Endothelial cell of umbilical vein (primary cell): Measurements from ENCODE around the gene PDLIM1. TPM values are rescaled to one million over a fixed set of nuclear protein-coding genes. Genes with fewer than 3 reads are reported as not detected.

Experiments
- BruUV-seq: library from RNA; stranded (reverse); fragments of 400-500 nt; replicated peaks from 2 replicates; lab custom pipeline; 2021; lab: Mats Ljungman, UMichigan
- CTCF ChIA-PET: fragments of 300-600, 350-600 bp; sonication (Branson Sonifier 250); formaldehyde crosslinking; loops from one replicate; lab custom pipeline; 2021; ENCODE audit warnings: antibody characterized with exemption, inconsistent platforms; lab: Charles Lee
- POLR2A ChIA-PET: fragments of 300-600, 350-600 bp; sonication (Branson Sonifier 250); formaldehyde crosslinking; loops from one replicate; lab custom pipeline; 2021; ENCODE audit warnings: antibody characterized with exemption, inconsistent platforms; lab: Charles Lee
- DNase-seq: peaks from one replicate; pipeline ENCODE4 v3.0.0-alpha.2; 2011; ENCODE audit warnings: low read depth, low spot score
- FAIRE-seq: peaks from 2 replicates; lab custom pipeline; 2011; peaks lifted over from hg19 to GRCh38; lab: Jason Lieb, UNC
- H2AFZ ChIP-seq: 2 replicates; pipeline ENCODE4 v1.6.0; 2012; ENCODE audit warnings: low read depth, low read length, control low read depth, inconsistent platforms
- H3K27ac ChIP-seq: 2 replicates; pipeline ENCODE4 v1.5.1; 2011; ENCODE audit warnings: low read depth, mild to moderate bottlenecking, control low read depth, low read length, moderate library complexity; ENCODE audit not compliant: insufficient read depth
- H3K27me3 ChIP-seq, 2 experiments: 2 replicates each; pipeline versions ENCODE4 v1.6.0 to v1.6.1; 2011; ENCODE audit warnings: low read length in 2 of 2, mixed read lengths in 1 of 2; ENCODE audit not compliant: control insufficient read depth in 2 of 2, insufficient read depth in 2 of 2
- H3K36me3 ChIP-seq, 2 experiments: 2 replicates in 1 of 2; 3 replicates in 1 of 2; pipeline ENCODE4 v1.5.1; 2011; ENCODE audit warnings: low read length in 2 of 2, mild to moderate bottlenecking in 1 of 2, moderate library complexity in 1 of 2; ENCODE audit not compliant: control insufficient read depth in 2 of 2, insufficient read depth in 2 of 2; ENCODE audit errors: extremely low read depth in 1 of 2
- H3K4me1 ChIP-seq: 3 replicates; pipeline ENCODE4 v1.5.1; 2011; ENCODE audit warnings: mild to moderate bottlenecking, low read length; ENCODE audit not compliant: control insufficient read depth, insufficient read depth; ENCODE audit errors: extremely low read depth
- H3K4me2 ChIP-seq: 2 replicates; pipeline ENCODE4 v1.6.1; 2011; ENCODE audit warnings: low read length, control low read depth, mixed read lengths; ENCODE audit not compliant: insufficient read depth
- H3K4me3 ChIP-seq, 3 experiments: fragments of 200-600 bp in 1 of 3; sonication (generic), shearing (Covaris generic) in 1 of 3; replicated peaks in 1 of 3; 2 replicates each; pipeline ENCODE4 v1.5.1; 2011 to 2016; ENCODE audit warnings: control low read depth in 3 of 3, low read length in 3 of 3, mild to moderate bottlenecking in 2 of 3, inconsistent platforms in 1 of 3, low read depth in 1 of 3, moderate library complexity in 1 of 3; ENCODE audit not compliant: insufficient read depth in 1 of 3
- H3K79me2 ChIP-seq: 2 replicates; pipeline ENCODE4 v1.6.0; 2012; ENCODE audit warnings: low read length, inconsistent platforms; ENCODE audit not compliant: control insufficient read depth, insufficient read depth
- H3K9ac ChIP-seq: replicated peaks from 2 replicates; pipeline ENCODE3; 2011; ENCODE audit warnings: low read length, control low read depth; ENCODE audit not compliant: insufficient read depth; ENCODE audit errors: extremely low read depth
- H3K9me1 ChIP-seq: replicated peaks from 3 replicates; pipeline ENCODE4 v1.6.0; 2011; ENCODE audit warnings: mild to moderate bottlenecking, low read length; ENCODE audit not compliant: control insufficient read depth, insufficient read depth; ENCODE audit errors: extremely low read depth
- H3K9me3 ChIP-seq: replicated peaks from 2 replicates; pipeline ENCODE4 v1.5.1; 2012; ENCODE audit warnings: low read length, inconsistent platforms; ENCODE audit not compliant: control insufficient read depth, insufficient read depth
- H4K20me1 ChIP-seq: replicated peaks from 2 replicates; pipeline ENCODE3; 2011; ENCODE audit warnings: mild to moderate bottlenecking, low read length; ENCODE audit not compliant: control insufficient read depth, insufficient read depth; ENCODE audit errors: extremely low read depth
- EZH2 ChIP-seq: IDR thresholded peaks from 2 replicates; pipeline ENCODE4 v1.6.1; 2012; ENCODE audit warnings: borderline replicate concordance, low read depth, mild to moderate bottlenecking, moderate library complexity, low read length, inconsistent platforms; ENCODE audit not compliant: severe bottlenecking
- FOS ChIP-seq: IDR thresholded peaks from 2 replicates; pipeline ENCODE4 v1.6.1; 2011; ENCODE audit warnings: mild to moderate bottlenecking, low read length, moderate library complexity, borderline replicate concordance; ENCODE audit not compliant: insufficient read depth
- GATA2 ChIP-seq: IDR thresholded peaks from 2 replicates; pipeline ENCODE4 v1.7.0; 2011; ENCODE audit warnings: low read depth, mild to moderate bottlenecking, moderate library complexity, mixed read lengths, low read length; ENCODE audit not compliant: insufficient read length, insufficient read depth
- JUN ChIP-seq: IDR thresholded peaks from 2 replicates; pipeline ENCODE4 v1.6.1; 2011; ENCODE audit warnings: borderline replicate concordance, low read depth; ENCODE audit not compliant: insufficient read length, insufficient read depth
- MAX ChIP-seq: IDR thresholded peaks from 2 replicates; pipeline ENCODE4 v1.6.1; 2011; ENCODE audit not compliant: insufficient read depth, insufficient read length
- MYC ChIP-seq: IDR thresholded peaks from one replicate; pipeline ENCODE4 v1.6.1; 2011; ENCODE audit warnings: mild to moderate bottlenecking, low read depth, low read length
- POLR2A ChIP-seq: IDR thresholded peaks from 2 replicates; pipeline ENCODE4 v1.6.1; 2012; ENCODE audit warnings: low read depth, mild to moderate bottlenecking, control low read depth, low read length
- POLR2AphosphoS5 ChIP-seq: IDR thresholded peaks from 2 replicates; pipeline ENCODE4 v1.6.1; 2012; ENCODE audit warnings: low read depth, mild to moderate bottlenecking, control low read depth, low read length, moderate library complexity; ENCODE audit not compliant: insufficient read depth
- dilution Hi-C: fragments of 300-500 bp; cut with MboI; formaldehyde crosslinking; loops from one replicate; pipeline ENCODE4 v1.15.0; 2019; ENCODE audit warnings: low sequenced_read_pairs; ENCODE audit not compliant: extremely low pct_ligation_motif_present
- intact Hi-C: fragments of 100-400 bp; cut with micrococcal nuclease; formaldehyde crosslinking; loops from one replicate; pipeline ENCODE4 v1.10.0; 2022
- polyA plus RNA-seq, 4 experiments: library from polyadenylated mRNA; depleted of rRNA in 3 of 4; stranded (reverse) in 3 of 4; unstranded in 1 of 4; fragments of >200 nt; gene quantifications; 2 replicates each; pipeline versions ENCODE4 v1.2.1 to v1.2.3, GENCODE V29; 2011 to 2012; ENCODE audit warnings: missing spikeins in 1 of 4
- total RNA-seq: library from RNA; stranded (reverse); gene quantifications from 2 replicates; pipeline ENCODE4 v1.2.3, GENCODE V29; 2021
- TF ChIP-seq, protein P1 (sequence below), 2 donors: IDR thresholded peaks; 1 replicate in 1 of 2; 2 replicates in 1 of 2; pipeline ENCODE4 v1.5.1; 2011; ENCODE audit warnings: low read length in 2 of 2, mild to moderate bottlenecking in 2 of 2, moderate library complexity in 2 of 2, control low read depth in 1 of 2, inconsistent platforms in 1 of 2, low read depth in 1 of 2; ENCODE audit not compliant: insufficient read depth in 1 of 2; ENCODE audit errors: extremely low read depth in 1 of 2

Gene PDLIM1
- total and polyA plus RNA-seq, 2 donors (not counting 3 experiments of a cell fraction or from before 2014, with no cell fraction given): 91.1 to 122 TPM

- FAIRE-seq: no peak
- peak; percentile 37 for DNase-seq
- CTCF ChIA-PET: interaction anchor here (0.6 to 1.7 kb wide), 5 partner anchors 8 to 17 kb away, joined by 3 to 9 read pairs (median 3); no protein-coding TSS in a partner anchor
Measured at GRCh38 chr10:95260397-95260881, 30.4 kb downstream of the PDLIM1 start.

GRCh38 chr10:95257849-95258248 lies 33.0 kb downstream of the PDLIM1 start:
- Histone ChIP-seq H3K27ac (no peak overlapping the region), H3K9me1 (no peaks in the 10 kb centered on the region), H3K79me2 (peaks cover 5% of the 10 kb centered on the region), H3K27me3 (no peaks in the 10 kb centered on the region), H3K4me2 (no peak overlapping the region), H3K4me3 (no peak overlapping the region), H3K4me1 (peaks cover 22% of the 10 kb centered on the region), H3K36me3 (no peaks in the 10 kb centered on the region), H2AFZ (no peak overlapping the region), H3K9ac (no peak overlapping the region), H4K20me1 (no peaks in the 10 kb centered on the region), H3K9me3 (no peaks in the 10 kb centered on the region)
- CTCF ChIA-PET: interaction anchor here (1.2 to 1.8 kb wide), 4 partner anchors 9 to 108 kb away, joined by 3 to 6 read pairs (median 5); no protein-coding TSS in a partner anchor
- POLR2A ChIA-PET: no interaction called here
- dilution Hi-C loops: no loop called here
- BruUV-seq: no TSS peak
- no peak for DNase-seq
- TF ChIP-seq MYC (no peak), FOS (no peak), GATA2 (no peak), EZH2 (no peak), JUN (no peak), MAX (no peak), POLR2AphosphoS5 (no peak), POLR2A (no peak)
- TF ChIP-seq, protein P1, sequence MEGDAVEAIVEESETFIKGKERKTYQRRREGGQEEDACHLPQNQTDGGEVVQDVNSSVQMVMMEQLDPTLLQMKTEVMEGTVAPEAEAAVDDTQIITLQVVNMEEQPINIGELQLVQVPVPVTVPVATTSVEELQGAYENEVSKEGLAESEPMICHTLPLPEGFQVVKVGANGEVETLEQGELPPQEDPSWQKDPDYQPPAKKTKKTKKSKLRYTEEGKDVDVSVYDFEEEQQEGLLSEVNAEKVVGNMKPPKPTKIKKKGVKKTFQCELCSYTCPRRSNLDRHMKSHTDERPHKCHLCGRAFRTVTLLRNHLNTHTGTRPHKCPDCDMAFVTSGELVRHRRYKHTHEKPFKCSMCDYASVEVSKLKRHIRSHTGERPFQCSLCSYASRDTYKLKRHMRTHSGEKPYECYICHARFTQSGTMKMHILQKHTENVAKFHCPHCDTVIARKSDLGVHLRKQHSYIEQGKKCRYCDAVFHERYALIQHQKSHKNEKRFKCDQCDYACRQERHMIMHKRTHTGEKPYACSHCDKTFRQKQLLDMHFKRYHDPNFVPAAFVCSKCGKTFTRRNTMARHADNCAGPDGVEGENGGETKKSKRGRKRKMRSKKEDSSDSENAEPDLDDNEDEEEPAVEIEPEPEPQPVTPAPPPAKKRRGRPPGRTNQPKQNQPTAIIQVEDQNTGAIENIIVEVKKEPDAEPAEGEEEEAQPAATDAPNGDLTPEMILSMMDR (IDR thresholded peaks at IDR 0.05; ENCODE audit: extremely low read depth in 1 of 2, insufficient read depth in 1 of 2, low read depth in 1 of 2, low read length in 2 of 2): no peak
- intact Hi-C loops: no loop called here
- no peak for FAIRE-seq

More at GRCh38 chr10:95260397-95260881, 30.4 kb downstream of the PDLIM1 start:
- H4K20me1 ChIP-seq: no peaks in the 10 kb centered on the region
- H3K9ac ChIP-seq: no peak overlapping the region
- TF ChIP-seq JUN: peak; percentile 26
- TF ChIP-seq FOS: no peak
- no peaks in the 10 kb centered on the region for H3K9me1 ChIP-seq
- no peak overlapping the region for H2AFZ ChIP-seq
- H3K4me1 ChIP-seq: peaks cover 8% of the 10 kb centered on the region
- H3K4me2 ChIP-seq: no peak overlapping the region
- H3K4me3 ChIP-seq: no peak overlapping the region
- peak overlapping the region; percentile 28 for H3K27ac ChIP-seq
- no TSS peak for BruUV-seq
- H3K9me3 ChIP-seq: no peaks in the 10 kb centered on the region
- H3K27me3 ChIP-seq: no peaks in the 10 kb centered on the region
- H3K36me3 ChIP-seq: peaks cover 0 to 10% of the 10 kb centered on the region in 2 experiments
- intact Hi-C loops (no loop called here), dilution Hi-C loops (no loop called here)
- POLR2A ChIA-PET: no interaction called here
- peaks cover 2% of the 10 kb centered on the region for H3K79me2 ChIP-seq
